K562 (cell line): ENCODE results near the gene KLRF1. TPM values are rescaled to one million over a fixed set of nuclear protein-coding genes. Genes with fewer than 3 reads are reported as not detected.

Source experiments
- BMI1 ChIP-seq: fragments of 150-350 bp; IDR thresholded peaks from 2 replicates; pipeline ENCODE4 v1.6.1; 2014; ENCODE audit warnings: low read length
- CBX8 ChIP-seq: fragments of 200-600 bp; sonication (generic); IDR thresholded peaks from 2 replicates; pipeline ENCODE4 v1.6.1; 2012; ENCODE audit warnings: borderline replicate concordance, mixed run types, low read depth, mild to moderate bottlenecking, moderate library complexity, mixed read lengths, low read length, control low read depth, inconsistent platforms; ENCODE audit not compliant: poor library complexity, severe bottlenecking; ENCODE audit errors: extremely low read depth
- CEBPG ChIP-seq, 3 experiments: fragments of 200-800 bp in 1 of 3; sonication (Bioruptor generic) in 1 of 3; sonication (generic) in 1 of 3; formaldehyde crosslinking in 1 of 3; IDR thresholded peaks in 2 of 3; conservative IDR thresholded peaks in 1 of 3; 2 replicates each; pipeline versions ENCODE4 v1.6.1 to v1.8.0; 2016 to 2022; ENCODE audit warnings: missing compliant biosample characterization in 2 of 3, missing genetic modification characterization in 2 of 3, mild to moderate bottlenecking in 1 of 3, missing genetic modification reagents in 1 of 3
- CHD1 ChIP-seq: fragments of 200-600 bp; sonication (generic); IDR thresholded peaks from one replicate; pipeline ENCODE4 v1.6.1; 2012; ENCODE audit warnings: mild to moderate bottlenecking, moderate library complexity, low read length, inconsistent platforms
- DPF2 ChIP-seq: fragments of 450-650 bp; IDR thresholded peaks from 2 replicates; pipeline ENCODE4 v1.6.1; 2016
- EP400 ChIP-seq: fragments of 450-650 bp; IDR thresholded peaks from 2 replicates; pipeline ENCODE4 v1.6.1; 2017; ENCODE audit warnings: antibody characterized with exemption, mild to moderate bottlenecking, moderate library complexity
- FOSL1 ChIP-seq: fragments of 200-800 bp; sonication (Bioruptor generic); conservative IDR thresholded peaks from 2 replicates; pipeline ENCODE4 v1.6.1; 2016; ENCODE audit warnings: missing genetic modification characterization, missing compliant biosample characterization
- GABPA ChIP-seq: fragments of 200-800 bp; sonication (Bioruptor generic); conservative IDR thresholded peaks from 2 replicates; pipeline ENCODE4 v1.6.1; 2016; ENCODE audit warnings: low read depth, missing genetic modification characterization, missing compliant biosample characterization
- HDAC1 ChIP-seq, 2 experiments: fragments of 450-650 bp; IDR thresholded peaks; 2 replicates each; pipeline ENCODE4 v1.6.1; 2016 to 2017; ENCODE audit warnings: inconsistent platforms in 1 of 2, mild to moderate bottlenecking in 1 of 2, moderate library complexity in 1 of 2
- HDAC2 ChIP-seq: fragments of 450-650 bp; IDR thresholded peaks from 2 replicates; pipeline ENCODE4 v1.6.1; 2016; ENCODE audit warnings: mild to moderate bottlenecking
- KDM1A ChIP-seq, 2 experiments: fragments of 450-650 bp; IDR thresholded peaks; 2 replicates each; pipeline ENCODE4 v1.6.1; 2016; ENCODE audit warnings: mild to moderate bottlenecking in 2 of 2
- KLF10 ChIP-seq: fragments of 250-450 bp; sonication (Bioruptor Pico); IDR thresholded peaks from 2 replicates; pipeline ENCODE4 v1.6.1; 2021; ENCODE audit warnings: matching md5 sums
- LARP7 ChIP-seq: fragments of 450-650 bp; IDR thresholded peaks from 2 replicates; pipeline ENCODE4 v1.6.1; 2016
- NR1H2 ChIP-seq: sonication (generic); formaldehyde crosslinking; IDR thresholded peaks from 2 replicates; pipeline ENCODE4 v1.4.0; 2020; ENCODE audit warnings: mild to moderate bottlenecking, missing genetic modification reagents
- PHF20 ChIP-seq: fragments of 450-650 bp; IDR thresholded peaks from 2 replicates; pipeline ENCODE4 v1.6.1; 2018; ENCODE audit not compliant: partially characterized antibody
- SAFB2 ChIP-seq: fragments of 200-400 bp; formaldehyde crosslinking; IDR thresholded peaks from 2 replicates; pipeline ENCODE4 v1.6.1; 2018; ENCODE audit warnings: borderline replicate concordance, low read length, low read depth, moderate library complexity; ENCODE audit not compliant: severe bottlenecking
- SMARCE1 ChIP-seq: fragments of 450-650 bp; IDR thresholded peaks from 2 replicates; pipeline ENCODE4 v1.7.1; 2016; ENCODE audit warnings: mild to moderate bottlenecking
- SOX6 ChIP-seq: fragments of 450-650 bp; IDR thresholded peaks from 2 replicates; pipeline ENCODE4 v1.6.1; 2014; ENCODE audit warnings: mild to moderate bottlenecking
- TSC22D4 ChIP-seq: fragments of 450-650 bp; IDR thresholded peaks from 2 replicates; pipeline ENCODE4 v1.6.1; 2016; ENCODE audit warnings: missing genetic modification characterization, missing biosample characterization, control low read depth
- ZFP30 ChIP-seq: fragments of 250-450 bp; sonication (Bioruptor Pico); IDR thresholded peaks from 2 replicates; pipeline ENCODE4 v1.8.0; 2022; ENCODE audit warnings: moderate library complexity, mild to moderate bottlenecking, inconsistent platforms, borderline replicate concordance
- ZNF274 ChIP-seq: IDR thresholded peaks from 2 replicates; pipeline ENCODE4 v1.6.1; 2011; ENCODE audit warnings: low read depth, mild to moderate bottlenecking, low read length, moderate library complexity, borderline replicate concordance
- polyA plus RNA-seq, 8 experiments: library from polyadenylated mRNA; depleted of rRNA in 4 of 8; stranded (reverse) in 5 of 8; unstranded in 3 of 8; fragments of >200 nt; fragmentation: Nextera tagmentation in 2 of 8; fragmentation: Illumina TruSeq in 1 of 8; extraction: Ambion mirVana in 2 of 8; extraction: Trizol in 1 of 8; gene quantifications; 2 replicates each; pipeline versions ENCODE4 v1.2.1 to v1.2.3, GENCODE V29; 2011 to 2014; ENCODE audit warnings: inconsistent platforms in 1 of 8, missing spikeins in 1 of 8
- total RNA-seq, 7 experiments: library from RNA; depleted of rRNA in 6 of 7; stranded (reverse); fragments of >200 nt in 6 of 7; fragmentation: Illumina TruSeq in 2 of 7; extraction: Trizol in 2 of 7; gene quantifications; 2 replicates each; pipeline versions ENCODE4 v1.2.1 to v1.2.3, GENCODE V29; 2011 to 2021; ENCODE audit warnings: low replicate concordance in 1 of 7
- TF ChIP-seq, protein P1 (sequence below): fragments of 450-650 bp; IDR thresholded peaks from 2 replicates; pipeline ENCODE4 v1.6.1; 2016
- TF ChIP-seq, protein P2 (sequence below): sonication (generic); formaldehyde crosslinking; IDR thresholded peaks from 2 replicates; pipeline ENCODE4 v1.8.1; 2023; ENCODE audit warnings: mild to moderate bottlenecking, missing genetic modification reagents
- TF ChIP-seq, protein P3 (sequence below): sonication (generic); IDR thresholded peaks from 2 replicates; pipeline ENCODE4 v1.6.1; 2016

KLRF1 gene
- total and polyA plus RNA-seq, 9 of the 15 experiments (the other 6 are each of a cell fraction or from before 2014, with no cell fraction given) = 0.48 to 1.8 (median 1.1) TPM

DNA sequence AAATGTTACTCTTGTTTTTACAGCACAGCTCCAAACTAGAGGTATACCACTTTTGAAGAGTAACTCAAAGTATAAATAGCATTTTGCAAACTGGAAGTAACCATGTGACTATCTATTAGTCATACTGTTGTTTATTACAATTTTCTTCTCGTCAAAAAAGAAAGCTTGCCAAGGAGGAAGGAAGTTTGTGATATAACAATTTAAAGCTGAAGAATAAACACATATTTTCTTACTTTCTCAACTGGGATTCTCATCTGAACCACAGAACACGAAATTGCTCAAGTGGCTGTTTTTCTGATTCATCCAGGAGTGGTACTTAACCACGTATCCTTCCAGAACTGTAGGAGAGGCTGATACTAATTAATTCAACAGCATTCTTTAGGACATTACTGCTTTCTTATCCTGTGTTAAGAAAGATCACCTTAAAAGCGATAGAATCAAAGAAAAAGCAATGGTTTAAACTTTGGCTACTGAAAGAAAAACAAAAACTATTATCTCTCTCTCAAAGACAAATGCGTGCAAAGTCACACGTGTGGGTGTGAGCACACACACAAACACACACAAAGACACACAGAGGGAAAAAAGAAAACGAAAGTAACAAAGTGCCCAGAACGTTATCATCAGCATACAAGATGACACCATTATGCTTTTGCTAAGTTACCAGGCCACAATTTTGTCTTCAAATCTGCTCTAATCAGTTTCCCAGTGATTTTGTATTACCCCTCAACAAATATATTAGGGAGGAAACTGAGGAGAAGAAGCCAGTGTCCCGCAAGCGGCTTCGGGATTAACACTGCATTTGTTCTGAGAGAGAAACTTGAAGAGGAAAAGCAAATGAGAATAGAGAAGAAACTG, 42.3 kb downstream of the KLRF1 start, which contains the start of gene CLEC2B (continued):
- TF ChIP-seq DPF2 = peak; percentile 49; the same call in 1 of the 2 replicates
- TF ChIP-seq EP400 = 0 out of 2 replicates have a peak, but pooled peaks have one; percentile 22
- TF ChIP-seq SAFB2 = no peak
- peak; percentile 20; the same call in 1 of the 2 replicates for TF ChIP-seq BMI1
- TF ChIP-seq ZFP30 = no peak
- TF ChIP-seq, protein P1, sequence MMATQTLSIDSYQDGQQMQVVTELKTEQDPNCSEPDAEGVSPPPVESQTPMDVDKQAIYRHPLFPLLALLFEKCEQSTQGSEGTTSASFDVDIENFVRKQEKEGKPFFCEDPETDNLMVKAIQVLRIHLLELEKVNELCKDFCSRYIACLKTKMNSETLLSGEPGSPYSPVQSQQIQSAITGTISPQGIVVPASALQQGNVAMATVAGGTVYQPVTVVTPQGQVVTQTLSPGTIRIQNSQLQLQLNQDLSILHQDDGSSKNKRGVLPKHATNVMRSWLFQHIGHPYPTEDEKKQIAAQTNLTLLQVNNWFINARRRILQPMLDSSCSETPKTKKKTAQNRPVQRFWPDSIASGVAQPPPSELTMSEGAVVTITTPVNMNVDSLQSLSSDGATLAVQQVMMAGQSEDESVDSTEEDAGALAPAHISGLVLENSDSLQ = no peak
- TF ChIP-seq KDM1A (IDR thresholded peaks at IDR 0.05) = peak; percentile 64 to 65
- no peak for TF ChIP-seq TSC22D4 (tag)
- no peak for TF ChIP-seq SMARCE1
- TF ChIP-seq CBX8 = peak; percentile 29
- no peak for TF ChIP-seq KLF10 (CRISPR knock-in tag)
- 0 out of 4 replicates have a peak, but pooled peaks of 1 of the 2 experiments have one; percentile 15 for TF ChIP-seq HDAC1 (IDR thresholded peaks at IDR 0.05)
- TF ChIP-seq, protein P2, sequence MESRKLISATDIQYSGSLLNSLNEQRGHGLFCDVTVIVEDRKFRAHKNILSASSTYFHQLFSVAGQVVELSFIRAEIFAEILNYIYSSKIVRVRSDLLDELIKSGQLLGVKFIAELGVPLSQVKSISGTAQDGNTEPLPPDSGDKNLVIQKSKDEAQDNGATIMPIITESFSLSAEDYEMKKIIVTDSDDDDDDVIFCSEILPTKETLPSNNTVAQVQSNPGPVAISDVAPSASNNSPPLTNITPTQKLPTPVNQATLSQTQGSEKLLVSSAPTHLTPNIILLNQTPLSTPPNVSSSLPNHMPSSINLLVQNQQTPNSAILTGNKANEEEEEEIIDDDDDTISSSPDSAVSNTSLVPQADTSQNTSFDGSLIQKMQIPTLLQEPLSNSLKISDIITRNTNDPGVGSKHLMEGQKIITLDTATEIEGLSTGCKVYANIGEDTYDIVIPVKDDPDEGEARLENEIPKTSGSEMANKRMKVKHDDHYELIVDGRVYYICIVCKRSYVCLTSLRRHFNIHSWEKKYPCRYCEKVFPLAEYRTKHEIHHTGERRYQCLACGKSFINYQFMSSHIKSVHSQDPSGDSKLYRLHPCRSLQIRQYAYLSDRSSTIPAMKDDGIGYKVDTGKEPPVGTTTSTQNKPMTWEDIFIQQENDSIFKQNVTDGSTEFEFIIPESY (CRISPR knock-in tag) = no peak
- peak; percentile 75 for TF ChIP-seq FOSL1
- TF ChIP-seq, protein P3, sequence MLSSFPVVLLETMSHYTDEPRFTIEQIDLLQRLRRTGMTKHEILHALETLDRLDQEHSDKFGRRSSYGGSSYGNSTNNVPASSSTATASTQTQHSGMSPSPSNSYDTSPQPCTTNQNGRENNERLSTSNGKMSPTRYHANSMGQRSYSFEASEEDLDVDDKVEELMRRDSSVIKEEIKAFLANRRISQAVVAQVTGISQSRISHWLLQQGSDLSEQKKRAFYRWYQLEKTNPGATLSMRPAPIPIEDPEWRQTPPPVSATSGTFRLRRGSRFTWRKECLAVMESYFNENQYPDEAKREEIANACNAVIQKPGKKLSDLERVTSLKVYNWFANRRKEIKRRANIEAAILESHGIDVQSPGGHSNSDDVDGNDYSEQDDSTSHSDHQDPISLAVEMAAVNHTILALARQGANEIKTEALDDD = 0 out of 2 replicates have a peak, but pooled peaks have one; percentile 17
- no peak for TF ChIP-seq LARP7
- no peak for TF ChIP-seq HDAC2
- TF ChIP-seq PHF20 = no peak
- no peak for TF ChIP-seq NR1H2 (CRISPR knock-in tag)
- TF ChIP-seq SOX6 = peak; percentile 7; the same call in 1 of the 2 replicates
- no peak for TF ChIP-seq CHD1
- TF ChIP-seq ZNF274 = no peak
- 0 out of 2 replicates have a peak, but pooled peaks have one; percentile 0 for TF ChIP-seq GABPA
- TF ChIP-seq CEBPG (CRISPR knock-in tag; IDR thresholded peaks at IDR 0.05) = no peak
- TF ChIP-seq CEBPG (tag; conservative IDR thresholded peaks at IDR 0.05 in 1 of 2, IDR thresholded peaks at IDR 0.05 in 1 of 2) = 0 out of 4 replicates have a peak, but pooled peaks of 1 of the 2 experiments have one; percentile 6
